Nasal cavity respiratory epithelium epithelial cell of viscerocranial mucosa (primary cell): Measurements from ENCODE around the gene NEK7. TPM values are rescaled to one million over a fixed set of nuclear protein-coding genes. Genes with fewer than 3 reads are reported as not detected.

ENCODE experiments used
- total RNA-seq: library from RNA; depleted of rRNA; stranded (reverse); fragments of >200 nt; gene quantifications from 2 replicates; pipeline ENCODE4 v1.2.3, GENCODE V29; 2014

The NEK7 gene
- 38.7 and 53.7 TPM in 2 replicates for total RNA-seq

GRCh38 chr1:198156745-198157240 lies at the start of gene NEK7:
NEK7 (plus strand) TSS chr1:198156998; CDS start chr1:198232581, 75,583 bp downstream.

Other genes starting within 250 kb of the NEK7 start
- gene LHX9, start 239.6 kb upstream of the NEK7 start, total RNA-seq: not detected in 2 replicates